H1 (cell line): ENCODE data around the gene EBPL.

ENCODE experiments used
- CBX5 ChIP-seq: fragments of 300-800, 300-1000 bp; sonication (generic); IDR thresholded peaks from 2 replicates; pipeline ENCODE4 v1.7.1; 2016; ENCODE audit warnings: antibody characterized with exemption, low read length, low read depth
- HDAC2 ChIP-seq, 2 experiments: fragments of 300-600 bp in 1 of 2; sonication (generic) in 1 of 2; IDR thresholded peaks; 2 replicates each; pipeline ENCODE4 v1.6.1; 2011 to 2012; ENCODE audit warnings: low read depth in 2 of 2, low read length in 2 of 2, mild to moderate bottlenecking in 2 of 2, moderate library complexity in 2 of 2, borderline replicate concordance in 1 of 2, inconsistent platforms in 1 of 2
- ZNF274 ChIP-seq: IDR thresholded peaks from 2 replicates; pipeline ENCODE4 v1.7.0; 2012; ENCODE audit warnings: low read length, borderline replicate concordance; ENCODE audit errors: extremely low read depth

- TF ChIP-seq HDAC2 (IDR thresholded peaks at IDR 0.05; ENCODE audit: borderline replicate concordance in 1 of 2, low read depth in 2 of 2, low read length in 2 of 2) (no peak), CBX5 (no peak), ZNF274 (no peak)
Observed at GRCh38 chr13:49615836-49616675, 75.2 kb downstream of the EBPL start.
